Stimulated activated CD4-positive, alpha-beta T cell treated with anti-CD3 and anti-CD28 coated beads, Interleukin-2, amount 100 ng/mL, for 48 hours (primary cell): ENCODE measurements around the gene ZC3H8.
"Not testable (repeated sequence)": the region's sequence is repeated elsewhere in the genome, so short reads cannot be mapped to it uniquely, and the experiment has no call there.

Experiments used
- DNase-seq, 2 donors: peaks; one replicate each; pipeline ENCODE4 v3.0.0-alpha.2; 2020

ZC3H8 gene

GRCh38 chr2:112254466-112255240, at the start of gene ZC3H8:
Gene ZC3H8, minus strand, starts transcription at chr2:112255042. Its CDS starts 61 bp downstream, at chr2:112254981.
- peak; percentile 95 to 97 for DNase-seq

- no peak for DNase-seq
Observed at GRCh38 chr2:112304298-112304941, 49.6 kb upstream of the ZC3H8 start.

GRCh38 chr2:112301973-112302372, 47.1 kb upstream of the ZC3H8 start:
- DNase-seq, result no peak

- no peak for DNase-seq
Observed at GRCh38 chr2:112301171-112301584, 46.3 kb upstream of the ZC3H8 start.

- no peak for DNase-seq
Observed at GRCh38 chr2:112296407-112296806, 41.6 kb upstream of the ZC3H8 start.

- DNase-seq, result no peak
Observed at GRCh38 chr2:112295407-112296078, 40.7 kb upstream of the ZC3H8 start.

- DNase-seq, result no peak
Observed at GRCh38 chr2:112293636-112294401, 39.0 kb upstream of the ZC3H8 start.

- no peak for DNase-seq
Observed at GRCh38 chr2:112290648-112291047, 35.8 kb upstream of the ZC3H8 start.

GRCh38 chr2:112290088-112290487, 35.2 kb upstream of the ZC3H8 start:
- no peak for DNase-seq

GRCh38 chr2:112283535-112283934, 28.7 kb upstream of the ZC3H8 start:
- not testable (repeated sequence) for DNase-seq

- not testable (repeated sequence) for DNase-seq
Observed at GRCh38 chr2:112282066-112282465, 27.2 kb upstream of the ZC3H8 start.

GRCh38 chr2:112277596-112278220, 22.9 kb upstream of the ZC3H8 start:
- no peak for DNase-seq

- DNase-seq, result no peak
Observed at GRCh38 chr2:112276954-112277353, 22.1 kb upstream of the ZC3H8 start.

- peak; percentile 68 to 69 for DNase-seq
Observed at GRCh38 chr2:112275887-112276773, 21.3 kb upstream of the ZC3H8 start.

GRCh38 chr2:112275311-112275886, 20.6 kb upstream of the ZC3H8 start, which contains the start of gene ZC3H6:
Gene ZC3H6, plus strand, starts transcription at chr2:112275597. Its CDS starts 398 bp downstream, at chr2:112275995.
- DNase-seq, result peak; percentile 100

GRCh38 chr2:112273349-112273748, 18.5 kb upstream of the ZC3H8 start:
- no peak for DNase-seq

GRCh38 chr2:112272669-112273068, 17.8 kb upstream of the ZC3H8 start:
- DNase-seq, result no peak

- DNase-seq, result no peak
Observed at GRCh38 chr2:112268547-112268946, 13.7 kb upstream of the ZC3H8 start.

GRCh38 chr2:112262876-112263275, 8.0 kb upstream of the ZC3H8 start:
- no peak for DNase-seq

- DNase-seq, result no peak
Observed at GRCh38 chr2:112260295-112260625, 5.4 kb upstream of the ZC3H8 start.
